Measurements from ENCODE around the gene PTPRN2. TPM values are rescaled to one million over a fixed set of nuclear protein-coding genes. Genes with fewer than 3 reads are reported as not detected.

PTPRN2 gene
- total RNA-seq, 5 donors from 2014 or later (not counting 1 experiment from before 2014, with no cell fraction given) = 0.60 to 1.7 (median 0.82) TPM

GRCh38 chr7:158057446-158057845 lies 530.2 kb downstream of the PTPRN2 start:
- CTCF ChIA-PET = no interaction called here
- 93% methylated on average over 8 of the region's 8 CpGs for WGBS (ENCODE audit: insufficient coverage)

DNA sequence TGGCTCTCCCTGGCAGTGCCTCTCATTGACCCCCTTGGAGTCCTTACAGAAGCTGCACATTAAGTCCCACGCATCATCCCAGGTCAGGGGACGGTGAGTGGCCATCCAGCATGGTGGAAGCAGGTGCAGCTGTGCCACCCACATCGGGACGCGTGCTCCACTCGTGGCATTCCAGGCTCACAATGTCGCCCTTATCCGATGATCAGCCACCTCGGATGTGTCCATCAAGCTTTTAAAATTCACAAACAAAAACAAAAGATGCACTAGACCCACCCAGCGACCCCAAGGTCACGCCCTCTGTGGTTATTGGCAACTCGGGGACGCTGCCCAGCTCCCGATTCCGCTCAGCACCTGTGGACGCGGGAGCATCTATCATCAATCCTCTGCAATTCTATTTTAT lies 530.9 kb downstream of the PTPRN2 start:
- H3K4me3 ChIP-seq (ENCODE audit: control insufficient read depth in 1 of 2, extremely low read depth in 1 of 2, low read length in 1 of 2) = no peak overlapping the region
- no peak for ATAC-seq (replicated peaks in 1 of 4)
- no peak overlapping the region for H3K27ac Mint-ChIP-seq
- no peaks in the 10 kb centered on the region for H3K27me3 Mint-ChIP-seq
- peaks cover 0 to 5% of the 10 kb centered on the region in 2 experiments for H3K27me3 ChIP-seq (replicated peaks in 1 of 2; ENCODE audit: control insufficient read depth in 2 of 2, extremely low read depth in 1 of 2, insufficient read depth in 2 of 2, low read length in 1 of 2)
- DNase-seq = no peak
- no peaks in the 10 kb centered on the region for H3K36me3 Mint-ChIP-seq
- no peaks in the 10 kb centered on the region for H3K4me1 Mint-ChIP-seq
- no peak overlapping the region for H3K27ac ChIP-seq (ENCODE audit: low read length)
- H3K36me3 ChIP-seq (ENCODE audit: control insufficient read depth in 2 of 2, extremely low read depth in 1 of 2, insufficient read depth in 1 of 2, low read length in 1 of 2) = no peaks in the 10 kb centered on the region
- H3K4me3 Mint-ChIP-seq = no peak overlapping the region
- no peaks in the 10 kb centered on the region for H3K9me3 Mint-ChIP-seq
- 93% methylated on average over 15 of the region's 17 CpGs for WGBS (ENCODE audit: insufficient coverage)
- H3K4me1 ChIP-seq (ENCODE audit: control insufficient read depth in 1 of 2, extremely low read depth in 1 of 2, insufficient read depth in 2 of 2, low read length in 2 of 2) = no peaks in the 10 kb centered on the region
- H3K9me3 ChIP-seq = no peaks in the 10 kb centered on the region
- ChIA-PET CTCF (no interaction called here), POLR2A (no interaction called here)

More at GRCh38 chr7:158057446-158057845, 530.2 kb downstream of the PTPRN2 start:
- H3K36me3 Mint-ChIP-seq = no peaks in the 10 kb centered on the region
- no peaks in the 10 kb centered on the region for H3K4me1 ChIP-seq (ENCODE audit: control insufficient read depth in 1 of 2, extremely low read depth in 1 of 2, insufficient read depth in 2 of 2, low read length in 2 of 2)
- POLR2A ChIA-PET = no interaction called here
- no peak overlapping the region for H3K27ac ChIP-seq (ENCODE audit: low read length)
- no peaks in the 10 kb centered on the region for H3K9me3 ChIP-seq
- no peaks in the 10 kb centered on the region for H3K36me3 ChIP-seq (ENCODE audit: control insufficient read depth in 2 of 2, extremely low read depth in 1 of 2, insufficient read depth in 1 of 2, low read length in 1 of 2)
- H3K9me3 Mint-ChIP-seq = no peaks in the 10 kb centered on the region
- H3K4me3 ChIP-seq (ENCODE audit: control insufficient read depth in 1 of 2, extremely low read depth in 1 of 2, low read length in 1 of 2) = no peak overlapping the region
- DNase-seq = no peak
- no peak overlapping the region for H3K4me3 Mint-ChIP-seq
- ATAC-seq (replicated peaks in 1 of 4) = no peak
- no peak overlapping the region for H3K27ac Mint-ChIP-seq
- H3K27me3 ChIP-seq (replicated peaks in 1 of 2; ENCODE audit: control insufficient read depth in 2 of 2, extremely low read depth in 1 of 2, insufficient read depth in 2 of 2, low read length in 1 of 2) = peaks cover 0 to 5% of the 10 kb centered on the region in 2 experiments
- H3K27me3 Mint-ChIP-seq = no peaks in the 10 kb centered on the region
- H3K4me1 Mint-ChIP-seq = no peaks in the 10 kb centered on the region

DNA sequence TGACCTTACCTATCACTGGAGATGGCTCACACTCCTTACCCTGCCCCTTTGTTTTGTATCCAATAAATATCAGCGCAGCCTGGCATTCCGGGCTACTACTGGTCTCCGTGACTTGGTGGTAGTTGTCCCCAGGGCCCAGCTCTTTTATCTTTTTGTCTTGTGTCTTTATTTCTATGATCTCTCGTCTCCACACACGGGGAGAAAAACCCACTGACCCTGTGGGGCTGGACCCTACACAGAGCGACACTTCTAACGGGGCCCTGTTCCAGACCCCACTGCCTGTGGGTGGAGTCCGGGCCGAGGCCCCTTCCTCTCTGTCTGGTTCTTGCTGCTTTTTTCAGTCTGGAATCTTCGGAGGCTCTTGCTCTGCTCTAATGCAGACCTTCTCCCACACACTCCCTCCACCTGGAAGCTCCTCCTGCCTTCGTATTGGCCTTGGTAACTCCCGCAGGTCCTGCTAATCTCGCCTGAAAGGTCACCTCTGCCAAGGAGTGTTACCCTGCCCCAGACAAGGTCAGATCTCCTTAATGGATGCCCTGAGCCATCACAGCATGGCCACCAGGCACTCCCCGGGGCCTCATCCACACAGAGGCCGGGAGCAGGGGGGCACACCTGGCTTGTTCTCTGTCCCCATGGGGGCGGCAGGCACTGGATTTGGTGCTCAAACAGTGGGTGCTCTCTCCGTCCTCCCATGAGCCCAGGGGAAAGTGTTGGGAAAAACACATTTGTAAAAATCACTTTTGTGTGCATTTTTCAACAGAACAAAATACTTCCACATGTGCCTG lies 531.7 kb downstream of the PTPRN2 start:
- WGBS (ENCODE audit: insufficient coverage) = 85% methylated on average over 15 of the region's 17 CpGs
- no peak for ATAC-seq (replicated peaks in 1 of 4)
- H3K27me3 ChIP-seq (replicated peaks in 1 of 2; ENCODE audit: control insufficient read depth in 2 of 2, extremely low read depth in 1 of 2, insufficient read depth in 2 of 2, low read length in 1 of 2) = peaks cover 0 to 5% of the 10 kb centered on the region in 2 experiments
- CTCF ChIA-PET = no interaction called here
- Mint-ChIP-seq H3K36me3 (no peaks in the 10 kb centered on the region), H3K27ac (no peak overlapping the region), H3K27me3 (no peaks in the 10 kb centered on the region), H3K4me3 (no peak overlapping the region), H3K4me1 (no peaks in the 10 kb centered on the region), H3K9me3 (no peaks in the 10 kb centered on the region)
- DNase-seq = no peak
- POLR2A ChIA-PET = no interaction called here
- H3K27ac ChIP-seq (ENCODE audit: low read length) = no peak overlapping the region
- no peaks in the 10 kb centered on the region for H3K36me3 ChIP-seq (ENCODE audit: control insufficient read depth in 2 of 2, extremely low read depth in 1 of 2, insufficient read depth in 1 of 2, low read length in 1 of 2)
- H3K9me3 ChIP-seq = no peaks in the 10 kb centered on the region
- no peaks in the 10 kb centered on the region for H3K4me1 ChIP-seq (ENCODE audit: control insufficient read depth in 1 of 2, extremely low read depth in 1 of 2, insufficient read depth in 2 of 2, low read length in 2 of 2)
- no peak overlapping the region for H3K4me3 ChIP-seq (ENCODE audit: control insufficient read depth in 1 of 2, extremely low read depth in 1 of 2, low read length in 1 of 2)

DNA sequence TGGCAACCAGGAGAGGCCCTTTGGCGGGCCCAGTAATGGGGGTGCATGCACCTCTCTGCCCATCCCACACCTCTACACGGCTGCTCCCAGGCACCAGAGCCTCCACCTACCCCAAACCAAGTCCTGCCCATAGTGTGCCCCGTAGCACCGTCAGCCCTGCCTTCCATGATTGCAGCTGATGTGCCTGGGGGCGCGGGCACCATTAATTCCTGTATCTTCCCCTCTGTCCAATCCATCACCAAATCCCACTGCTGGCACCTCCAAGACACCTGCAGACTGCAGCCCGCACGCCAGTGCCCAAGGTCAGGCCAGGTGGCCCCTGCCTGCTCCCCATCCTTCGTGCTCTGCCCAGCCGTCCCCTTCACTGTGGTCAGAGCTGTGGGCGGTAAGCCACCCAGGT lies 533.0 kb downstream of the PTPRN2 start:
- no peak overlapping the region for H3K27ac ChIP-seq (ENCODE audit: low read length)
- Mint-ChIP-seq H3K9me3 (no peaks in the 10 kb centered on the region), H3K4me1 (no peaks in the 10 kb centered on the region), H3K36me3 (no peaks in the 10 kb centered on the region), H3K27me3 (no peaks in the 10 kb centered on the region), H3K4me3 (no peak overlapping the region), H3K27ac (no peak overlapping the region)
- H3K36me3 ChIP-seq (ENCODE audit: control insufficient read depth in 2 of 2, extremely low read depth in 1 of 2, insufficient read depth in 1 of 2, low read length in 1 of 2) = no peaks in the 10 kb centered on the region
- H3K27me3 ChIP-seq (replicated peaks in 1 of 2; ENCODE audit: control insufficient read depth in 2 of 2, extremely low read depth in 1 of 2, insufficient read depth in 2 of 2, low read length in 1 of 2) = peaks cover 0 to 11% of the 10 kb centered on the region in 2 experiments
- ChIA-PET POLR2A (no interaction called here), CTCF (no interaction called here)
- H3K9me3 ChIP-seq = no peaks in the 10 kb centered on the region
- H3K4me3 ChIP-seq (ENCODE audit: control insufficient read depth in 1 of 2, extremely low read depth in 1 of 2, low read length in 1 of 2) = no peak overlapping the region
- WGBS (ENCODE audit: insufficient coverage) = 90% methylated on average over 9 of the region's 11 CpGs
- no peaks in the 10 kb centered on the region for H3K4me1 ChIP-seq (ENCODE audit: control insufficient read depth in 1 of 2, extremely low read depth in 1 of 2, insufficient read depth in 2 of 2, low read length in 2 of 2)
- DNase-seq (no peak), ATAC-seq (replicated peaks in 1 of 4) (no peak)

- Histone ChIP-seq H3K4me1 (ENCODE audit: control insufficient read depth in 1 of 2, extremely low read depth in 1 of 2, insufficient read depth in 2 of 2, low read length in 2 of 2) (no peaks in the 10 kb centered on the region), H3K27me3 (replicated peaks in 1 of 2; ENCODE audit: control insufficient read depth in 2 of 2, extremely low read depth in 1 of 2, insufficient read depth in 2 of 2, low read length in 1 of 2) (peaks cover 0 to 14% of the 10 kb centered on the region in 2 experiments), H3K9me3 (no peaks in the 10 kb centered on the region), H3K36me3 (ENCODE audit: control insufficient read depth in 2 of 2, extremely low read depth in 1 of 2, insufficient read depth in 1 of 2, low read length in 1 of 2) (no peaks in the 10 kb centered on the region), H3K27ac (ENCODE audit: low read length) (no peak overlapping the region), H3K4me3 (ENCODE audit: control insufficient read depth in 1 of 2, extremely low read depth in 1 of 2, low read length in 1 of 2) (no peak overlapping the region)
- WGBS (ENCODE audit: insufficient coverage) = 88% methylated on average over 4 of the region's 8 CpGs
- Mint-ChIP-seq H3K4me1 (no peaks in the 10 kb centered on the region), H3K9me3 (no peaks in the 10 kb centered on the region), H3K36me3 (no peaks in the 10 kb centered on the region), H3K27me3 (no peaks in the 10 kb centered on the region), H3K4me3 (no peak overlapping the region), H3K27ac (no peak overlapping the region)
- ChIA-PET CTCF (no interaction called here), POLR2A (no interaction called here)
- DNase-seq = no peak
- ATAC-seq (replicated peaks in 1 of 4) = no peak
Measured at GRCh38 chr7:158054081-158054480, 533.5 kb downstream of the PTPRN2 start.

DNA sequence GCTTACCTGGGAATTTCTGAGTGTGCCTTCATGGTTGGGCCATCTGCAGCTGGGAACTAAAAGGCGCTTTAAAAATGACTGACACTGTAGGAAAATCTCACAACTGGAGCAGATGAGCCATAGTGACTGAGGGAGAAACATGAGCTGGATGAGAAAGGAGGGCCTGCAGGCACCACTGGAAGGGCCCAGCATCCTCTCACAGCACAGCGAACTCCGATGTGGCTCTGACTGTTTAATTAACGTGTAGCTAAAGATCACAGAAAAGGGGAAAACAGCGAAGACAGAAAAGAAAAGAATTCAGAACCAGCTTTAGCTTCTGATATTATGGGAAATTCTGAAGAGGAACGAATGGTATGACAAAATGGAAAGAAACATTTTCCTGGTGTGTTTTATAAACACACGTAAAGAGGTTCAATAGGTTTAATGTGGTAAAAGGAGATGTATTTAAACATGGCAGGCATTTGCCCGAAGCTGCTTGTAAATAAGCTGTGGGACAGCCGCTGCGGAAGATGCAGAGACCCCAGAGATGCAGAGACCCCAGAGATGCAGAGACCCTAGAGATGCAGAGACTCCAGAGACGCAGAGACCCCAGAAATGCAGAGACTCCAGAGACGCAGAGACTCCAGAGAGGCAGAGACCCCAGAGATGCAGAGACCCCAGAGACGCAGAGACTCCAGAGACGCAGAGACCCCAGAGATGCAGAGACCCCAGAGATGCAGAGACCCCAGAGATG lies 534.3 kb downstream of the PTPRN2 start:
- ATAC-seq (replicated peaks in 1 of 4) = no peak
- Mint-ChIP-seq H3K27me3 (no peaks in the 10 kb centered on the region), H3K27ac (no peak overlapping the region), H3K4me1 (no peaks in the 10 kb centered on the region), H3K4me3 (no peak overlapping the region), H3K36me3 (no peaks in the 10 kb centered on the region), H3K9me3 (no peaks in the 10 kb centered on the region)
- WGBS (ENCODE audit: insufficient coverage) = 96% methylated on average over 10 of the region's 14 CpGs
- no peak overlapping the region for H3K27ac ChIP-seq (ENCODE audit: low read length)
- CTCF ChIA-PET = no interaction called here
- POLR2A ChIA-PET = no interaction called here
- H3K36me3 ChIP-seq (ENCODE audit: control insufficient read depth in 2 of 2, extremely low read depth in 1 of 2, insufficient read depth in 1 of 2, low read length in 1 of 2) = no peaks in the 10 kb centered on the region
- H3K27me3 ChIP-seq (replicated peaks in 1 of 2; ENCODE audit: control insufficient read depth in 2 of 2, extremely low read depth in 1 of 2, insufficient read depth in 2 of 2, low read length in 1 of 2) = peaks cover 0 to 14% of the 10 kb centered on the region in 2 experiments
- H3K9me3 ChIP-seq = no peaks in the 10 kb centered on the region
- H3K4me3 ChIP-seq (ENCODE audit: control insufficient read depth in 1 of 2, extremely low read depth in 1 of 2, low read length in 1 of 2) = no peak overlapping the region
- H3K4me1 ChIP-seq (ENCODE audit: control insufficient read depth in 1 of 2, extremely low read depth in 1 of 2, insufficient read depth in 2 of 2, low read length in 2 of 2) = no peaks in the 10 kb centered on the region
- no peak for DNase-seq
